HG03342 (cell line): ENCODE results near the gene SLC25A1.

ENCODE experiments used
- ATAC-seq: cut with Tn5 transposase; IDR thresholded peaks from one replicate; pipeline ENCODE4 v1.9.1; 2021; ENCODE audit warnings: mild to moderate bottlenecking, moderate library complexity; ENCODE audit not compliant: unreplicated experiment

Gene SLC25A1

DNA sequence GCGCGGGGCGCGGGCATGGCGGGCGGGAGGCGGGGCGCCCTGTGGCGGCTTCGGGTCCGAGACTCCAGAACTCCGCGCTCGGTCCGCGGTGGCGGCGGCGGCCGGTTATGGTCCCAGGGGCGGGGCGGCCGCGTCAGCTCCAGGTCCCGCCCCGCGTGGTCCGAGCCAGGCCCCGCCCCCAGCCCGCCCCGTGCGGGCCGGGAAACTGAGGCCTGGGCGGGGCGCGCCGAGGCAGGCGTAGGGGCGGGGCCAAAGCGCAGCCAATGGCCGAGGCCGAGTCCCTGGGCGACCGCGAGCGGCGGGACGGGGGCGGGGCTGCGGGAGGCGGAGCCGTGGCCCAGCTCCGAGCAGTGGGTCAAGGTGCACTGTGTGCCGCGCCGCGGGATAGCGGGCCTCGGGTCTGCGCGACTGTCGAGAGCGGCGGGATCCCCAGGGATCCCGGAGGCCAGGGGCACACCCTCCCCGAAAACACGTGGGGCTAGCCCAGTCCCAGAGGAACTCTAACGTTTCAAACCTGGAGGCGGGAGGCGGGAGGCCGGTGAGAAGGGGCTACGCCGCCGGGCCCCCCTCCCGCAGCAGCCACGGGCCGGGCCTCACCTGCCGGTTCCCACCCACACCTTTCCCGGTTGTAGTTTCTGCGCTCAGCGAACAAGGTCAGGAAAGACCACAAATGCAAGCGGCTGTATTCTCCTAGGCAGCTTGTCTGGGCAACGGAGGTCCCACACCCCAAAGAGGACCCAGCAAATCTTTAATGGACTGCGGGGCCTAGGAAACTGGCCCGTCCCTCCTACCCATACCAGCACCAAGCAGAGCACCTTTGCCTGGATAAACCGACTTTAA lies at the start of gene SLC25A1:
Gene SLC25A1 (minus strand): TSS at position 80 of the 840 bp plus-strand sequence. CDS start 63 bp downstream, at position 17.
- peak; percentile 61 for ATAC-seq

- ATAC-seq: no peak
Observed at GRCh38 chr22:19228179-19228578, 49.6 kb upstream of the SLC25A1 start.

- no peak for ATAC-seq
Observed at GRCh38 chr22:19226428-19226827, 47.9 kb upstream of the SLC25A1 start.

- ATAC-seq: no peak
Observed at GRCh38 chr22:19225560-19225959, 47.0 kb upstream of the SLC25A1 start.

DNA sequence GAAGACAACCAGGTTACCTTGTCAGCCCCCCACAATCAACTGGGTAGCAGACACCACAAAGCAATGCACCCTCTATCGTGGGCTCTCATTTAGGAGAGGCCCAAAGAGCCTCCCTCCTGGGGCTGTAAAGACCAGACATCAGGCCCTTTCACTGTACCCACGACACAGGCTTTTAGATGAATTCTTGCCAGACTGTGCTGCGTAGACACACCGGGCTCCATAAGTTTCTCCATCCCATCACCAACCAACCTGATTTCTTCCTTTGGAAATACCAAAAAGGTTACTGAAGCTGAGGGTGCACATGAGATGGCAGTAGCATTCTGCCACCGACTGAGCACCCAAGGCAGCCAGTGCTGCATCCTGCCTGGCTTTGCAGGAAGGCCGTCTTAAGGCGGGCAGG lies 46.4 kb upstream of the SLC25A1 start:
- ATAC-seq: no peak

DNA sequence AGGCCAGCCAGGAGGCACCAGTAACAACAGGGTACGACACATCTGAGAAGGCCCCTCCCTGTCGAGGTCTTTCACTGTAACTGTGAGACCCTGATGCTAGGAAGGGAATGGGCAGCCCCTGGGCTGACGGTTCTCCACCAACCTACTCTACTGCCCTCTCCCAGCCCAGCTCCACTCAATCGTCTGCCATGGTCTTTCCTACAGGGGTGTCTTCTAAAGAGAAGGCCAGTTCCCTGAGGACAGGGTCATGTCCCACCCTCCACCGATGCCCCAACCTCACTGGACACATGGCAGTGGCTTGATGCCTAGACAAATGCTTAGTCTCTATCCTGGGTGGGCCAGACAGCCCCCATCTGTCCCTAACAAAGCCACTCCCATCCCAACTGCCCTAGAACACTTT lies 46.0 kb upstream of the SLC25A1 start:
- ATAC-seq: no peak

GRCh38 chr22:19223617-19224016 lies 45.1 kb upstream of the SLC25A1 start:
- no peak for ATAC-seq

- no peak for ATAC-seq
Observed at GRCh38 chr22:19223110-19223509, 44.6 kb upstream of the SLC25A1 start.

- ATAC-seq: no peak
Observed at GRCh38 chr22:19222242-19223005, 43.9 kb upstream of the SLC25A1 start.

- no peak for ATAC-seq
Observed at GRCh38 chr22:19220867-19221266, 42.3 kb upstream of the SLC25A1 start.

GRCh38 chr22:19218541-19219233 lies 40.2 kb upstream of the SLC25A1 start:
- no peak for ATAC-seq

DNA sequence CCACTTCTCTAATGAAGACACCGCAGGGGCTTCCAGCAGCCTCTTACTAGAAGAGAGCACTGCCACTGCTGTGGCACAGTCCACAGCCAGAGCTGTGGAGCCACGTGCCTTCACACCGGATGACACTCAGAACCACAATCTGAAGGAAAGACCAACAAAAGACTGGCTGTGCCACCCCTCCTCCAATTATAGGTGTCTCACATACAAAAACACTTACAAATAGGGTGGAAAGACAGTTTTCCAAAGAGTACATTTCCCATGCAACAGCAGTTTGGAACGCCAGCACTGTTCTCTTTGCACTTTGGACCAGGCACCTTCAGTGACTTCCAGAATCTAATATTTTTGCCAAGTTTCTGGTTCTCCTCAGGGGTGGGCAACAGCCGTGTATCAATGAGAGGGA lies 38.0 kb upstream of the SLC25A1 start:
- no peak for ATAC-seq

- ATAC-seq: no peak
Observed at GRCh38 chr22:19215360-19215759, 36.8 kb upstream of the SLC25A1 start.

GRCh38 chr22:19214078-19214473 lies 35.5 kb upstream of the SLC25A1 start:
- ATAC-seq: no peak

DNA sequence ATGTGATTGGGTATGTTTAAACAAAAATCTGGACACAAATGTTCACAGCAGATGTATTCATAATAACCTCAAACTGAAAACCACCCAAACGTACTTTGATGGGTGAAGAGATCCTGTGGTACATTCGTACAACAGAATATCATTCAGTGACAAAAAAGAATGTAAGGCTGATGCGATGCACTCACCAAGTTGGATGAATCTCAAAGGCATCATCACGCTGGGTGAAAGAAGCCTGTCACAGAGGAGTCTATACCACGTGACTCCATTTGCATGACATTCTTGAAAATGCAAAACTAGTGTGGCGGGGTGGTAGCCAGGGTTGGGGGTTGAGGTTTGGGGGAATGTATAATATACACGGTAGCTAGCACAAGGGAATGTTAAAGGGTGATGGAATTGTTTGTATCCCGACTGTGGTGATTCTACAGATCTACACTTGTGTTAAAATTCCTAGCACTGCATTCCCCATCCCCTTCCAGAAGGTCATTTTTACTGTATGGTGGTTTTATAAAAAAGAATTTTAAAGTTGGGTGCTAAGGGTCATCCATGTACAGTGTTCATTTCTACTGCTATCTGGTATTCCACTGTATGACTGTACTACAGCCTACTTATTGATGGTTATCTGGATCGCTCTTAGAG lies 35.0 kb upstream of the SLC25A1 start:
- ATAC-seq: no peak

GRCh38 chr22:19213001-19213400 lies 34.5 kb upstream of the SLC25A1 start:
- ATAC-seq: no peak

DNA sequence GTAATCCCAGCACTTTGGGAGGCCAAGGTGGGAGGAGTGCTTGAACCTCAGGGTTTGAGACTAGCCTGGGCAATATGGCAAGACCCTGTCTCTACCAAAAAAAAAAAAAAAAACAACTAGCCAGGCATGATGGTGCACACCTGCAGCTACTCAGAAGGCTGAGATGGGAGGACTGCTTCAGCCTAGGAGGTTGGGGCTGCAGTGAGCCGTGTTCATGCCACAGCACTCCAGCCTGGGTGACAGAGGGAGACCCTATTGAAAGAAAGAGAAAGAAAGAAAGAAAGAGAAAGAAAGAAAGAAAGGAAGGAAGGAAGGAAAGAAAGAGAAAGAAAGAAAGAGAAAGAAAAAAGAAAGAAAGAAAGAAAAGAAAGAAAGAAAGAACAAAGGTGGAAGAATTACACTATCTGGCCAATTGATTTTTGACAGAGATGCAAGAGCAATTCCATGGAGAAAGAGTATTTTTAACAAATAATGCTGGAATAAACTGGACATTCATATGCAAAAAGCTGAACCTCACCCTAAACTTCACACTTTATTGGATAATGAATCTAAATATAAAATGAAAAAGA lies 33.9 kb upstream of the SLC25A1 start:
- no peak for ATAC-seq

DNA sequence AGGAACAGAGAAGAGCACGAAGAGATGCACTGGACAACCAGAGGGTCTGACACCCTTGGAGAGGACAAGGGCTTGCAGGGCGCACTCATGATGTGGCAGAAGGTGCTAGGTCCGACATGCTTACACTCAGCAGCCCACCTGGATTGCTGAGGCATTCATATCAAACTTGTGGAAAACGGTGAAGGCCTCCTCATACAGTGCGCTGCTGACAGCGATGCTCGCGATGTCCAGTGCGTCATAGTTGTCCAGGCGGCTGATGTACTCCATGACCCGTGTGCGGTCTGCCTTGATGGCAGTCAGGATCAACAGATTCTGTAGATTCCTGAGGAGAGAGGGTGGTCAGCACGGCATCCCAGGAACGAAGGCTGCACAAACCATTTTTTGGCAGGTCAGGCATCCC lies 31.7 kb upstream of the SLC25A1 start:
- no peak for ATAC-seq

GRCh38 chr22:19208287-19208847 lies 29.8 kb upstream of the SLC25A1 start:
- ATAC-seq: no peak

DNA sequence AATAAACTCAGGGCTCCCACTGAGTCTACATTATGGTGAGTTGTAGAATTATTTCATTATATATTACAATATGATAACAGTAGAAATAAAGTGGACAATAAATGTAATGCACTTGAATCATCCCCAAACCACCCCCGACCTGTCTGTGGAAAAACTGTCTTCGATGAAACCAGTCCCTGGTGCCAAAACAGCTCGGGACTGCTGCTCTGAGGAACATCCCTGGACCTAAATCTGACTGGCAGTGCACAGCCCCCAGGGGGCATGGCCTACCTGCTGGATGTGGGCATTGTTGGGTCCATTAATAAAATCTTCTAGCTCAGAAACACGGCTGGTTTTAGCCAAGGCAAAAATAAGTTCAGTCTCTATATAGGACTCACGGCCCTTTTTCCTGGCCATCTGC lies 29.3 kb upstream of the SLC25A1 start:
- no peak for ATAC-seq
